H9 (cell line): ENCODE measurements around the gene UBE2V1. TPM values are rescaled to one million over a fixed set of nuclear protein-coding genes. Genes with fewer than 3 reads are reported as not detected.

Experiments
- DNase-seq: peaks from one replicate; pipeline ENCODE4 v3.0.0-alpha.2; 2017
- H2AFZ ChIP-seq: one replicate; pipeline ENCODE4 v1.6.1; 2013; ENCODE audit warnings: mild to moderate bottlenecking, low read length, control low read depth, moderate library complexity
- H2AK5ac ChIP-seq: 2 replicates; pipeline ENCODE4 v1.6.1; 2013; ENCODE audit warnings: low read length, control low read depth, mixed read lengths; ENCODE audit not compliant: insufficient read length
- H2BK120ac ChIP-seq: one replicate; pipeline ENCODE4 v1.6.1; 2013; ENCODE audit warnings: low read depth, mild to moderate bottlenecking, low read length, control low read depth, inconsistent platforms; ENCODE audit not compliant: poor library complexity, severe bottlenecking
- H2BK12ac ChIP-seq: 2 replicates; pipeline ENCODE4 v1.6.1; 2013; ENCODE audit warnings: low read length, control low read depth, mixed read lengths, low read depth; ENCODE audit not compliant: insufficient read length
- H2BK15ac ChIP-seq: 2 replicates; pipeline ENCODE4 v1.6.1; 2013; ENCODE audit warnings: low read depth, low read length, control low read depth
- H2BK20ac ChIP-seq: one replicate; pipeline ENCODE4 v1.6.1; 2013; ENCODE audit warnings: low read depth, mild to moderate bottlenecking, low read length, control low read depth, inconsistent platforms; ENCODE audit not compliant: poor library complexity, severe bottlenecking
- H2BK5ac ChIP-seq: 2 replicates; pipeline ENCODE4 v1.6.1; 2013; ENCODE audit warnings: low read length, control low read depth, mixed read lengths; ENCODE audit not compliant: insufficient read length
- H3K14ac ChIP-seq: 2 replicates; pipeline ENCODE4 v1.6.1; 2013; ENCODE audit warnings: low read length, control low read depth; ENCODE audit not compliant: insufficient read depth
- H3K18ac ChIP-seq: 2 replicates; pipeline ENCODE4 v1.6.1; 2013; ENCODE audit warnings: low read depth, mild to moderate bottlenecking, mixed read lengths, low read length, control low read depth; ENCODE audit not compliant: insufficient read length
- H3K23ac ChIP-seq: 2 replicates; pipeline ENCODE4 v1.6.1; 2013; ENCODE audit warnings: low read length, control low read depth, mixed read lengths, low read depth; ENCODE audit not compliant: insufficient read length
- H3K23me2 ChIP-seq: 2 replicates; pipeline ENCODE4 v1.6.1; 2013; ENCODE audit warnings: low read depth, mild to moderate bottlenecking, mixed read lengths, low read length, control low read depth; ENCODE audit not compliant: insufficient read length, poor library complexity, severe bottlenecking
- H3K27ac ChIP-seq: 2 replicates; pipeline ENCODE4 v1.5.1; 2013; ENCODE audit warnings: low read length, control low read depth, mixed read lengths, low read depth; ENCODE audit not compliant: insufficient read length
- H3K27me3 ChIP-seq: 2 replicates; pipeline ENCODE4 v1.6.1; 2013; ENCODE audit warnings: low read length, control low read depth, inconsistent platforms; ENCODE audit not compliant: insufficient read depth
- H3K4ac ChIP-seq: 2 replicates; pipeline ENCODE4 v1.6.1; 2013; ENCODE audit warnings: low read depth, mild to moderate bottlenecking, control low read depth, inconsistent platforms, low read length, moderate library complexity
- H3K4me1 ChIP-seq: 2 replicates; pipeline ENCODE4 v1.6.1; 2013; ENCODE audit warnings: low read length, control low read depth, inconsistent platforms; ENCODE audit not compliant: insufficient read depth
- H3K4me2 ChIP-seq: 2 replicates; pipeline ENCODE4 v1.6.1; 2013; ENCODE audit warnings: low read length, control low read depth, mixed read lengths; ENCODE audit not compliant: insufficient read length, insufficient read depth
- H3K56ac ChIP-seq: 2 replicates; pipeline ENCODE4 v1.6.1; 2013; ENCODE audit warnings: low read depth, mild to moderate bottlenecking, mixed read lengths, low read length, control low read depth; ENCODE audit not compliant: insufficient read length
- H3K79me1 ChIP-seq: 2 replicates; pipeline ENCODE4 v1.6.1; 2013; ENCODE audit warnings: low read depth, mild to moderate bottlenecking, moderate library complexity, low read length, control low read depth, inconsistent platforms; ENCODE audit not compliant: insufficient read depth, poor library complexity, severe bottlenecking
- H3K79me2 ChIP-seq: 2 replicates; pipeline ENCODE4 v1.6.1; 2013; ENCODE audit warnings: low read length, control low read depth, inconsistent platforms; ENCODE audit not compliant: insufficient read depth
- H3K9ac ChIP-seq: 2 replicates; pipeline ENCODE4 v1.6.1; 2013; ENCODE audit warnings: low read length, control low read depth, mixed read lengths; ENCODE audit not compliant: insufficient read length; ENCODE audit errors: extremely low read depth
- H3K9me3 ChIP-seq: one replicate; pipeline ENCODE4 v1.6.1; 2013; ENCODE audit warnings: low read depth, low read length, inconsistent platforms; ENCODE audit not compliant: control insufficient read depth
- H3T11ph ChIP-seq: one replicate; pipeline ENCODE4 v1.6.1; 2013; ENCODE audit warnings: mild to moderate bottlenecking, low read length, control low read depth, inconsistent platforms
- H4K20me1 ChIP-seq: one replicate; pipeline ENCODE4 v1.6.1; 2013; ENCODE audit not compliant: control insufficient read depth, insufficient read length, insufficient read depth
- H4K5ac ChIP-seq: 2 replicates; pipeline ENCODE4 v1.6.1; 2013; ENCODE audit warnings: low read depth, mild to moderate bottlenecking, mixed read lengths, low read length, control low read depth; ENCODE audit not compliant: insufficient read length
- H4K8ac ChIP-seq: replicated peaks from 2 replicates; pipeline ENCODE4 v1.6.1; 2013; ENCODE audit warnings: low read length, control low read depth, mixed read lengths, low read depth; ENCODE audit not compliant: insufficient read length
- H4K91ac ChIP-seq: 2 replicates; pipeline ENCODE4 v1.6.1; 2013; ENCODE audit warnings: low read depth, mild to moderate bottlenecking, moderate library complexity, mixed read lengths, low read length, control low read depth; ENCODE audit not compliant: insufficient read length
- H3K27ac Mint-ChIP-seq, 3 experiments: 2 replicates in 2 of 3; 3 replicates in 1 of 3; pipeline ENCODE4 v1.8.0; 2020 to 2021; ENCODE audit warnings: mixed read lengths in 3 of 3, mild to moderate bottlenecking in 1 of 3, moderate library complexity in 1 of 3
- H3K27me3 Mint-ChIP-seq: 2 replicates; pipeline ENCODE4 v1.8.0; 2021; ENCODE audit warnings: low read depth, mild to moderate bottlenecking, moderate library complexity, mixed read lengths
- H3K36me3 Mint-ChIP-seq, 3 experiments: 2 replicates in 2 of 3; 3 replicates in 1 of 3; pipeline ENCODE4 v1.8.0; 2020 to 2021; ENCODE audit warnings: low read depth in 3 of 3, mixed read lengths in 3 of 3; ENCODE audit not compliant: insufficient read depth in 1 of 3
- H3K4me1 Mint-ChIP-seq, 2 experiments: 2 replicates each; pipeline ENCODE4 v1.8.0; 2020; ENCODE audit warnings: mixed read lengths in 2 of 2
- H3K4me3 Mint-ChIP-seq, 2 experiments: 2 replicates in 1 of 2; 3 replicates in 1 of 2; pipeline ENCODE4 v1.8.0; 2020 to 2021; ENCODE audit warnings: mild to moderate bottlenecking in 2 of 2, mixed read lengths in 2 of 2, moderate library complexity in 1 of 2
- H3K9me3 Mint-ChIP-seq, 2 experiments: 2 replicates in 1 of 2; 3 replicates in 1 of 2; pipeline ENCODE4 v1.8.0; 2020; ENCODE audit warnings: mild to moderate bottlenecking in 2 of 2, mixed read lengths in 2 of 2, moderate library complexity in 1 of 2
- total RNA-seq: library from RNA; stranded (reverse); gene quantifications from 2 replicates; pipeline ENCODE4 v1.2.1, GENCODE V29; 2021
- TF ChIP-seq, protein P1 (sequence below): fragments of 200-600 bp; sonication (generic); conservative IDR thresholded peaks from 3 replicates; pipeline ENCODE4 v1.8.0; 2021; ENCODE audit warnings: antibody characterized with exemption, mild to moderate bottlenecking

The UBE2V1 gene
- total RNA-seq, 1 experiment from 2014 or later = 152 TPM

DNA sequence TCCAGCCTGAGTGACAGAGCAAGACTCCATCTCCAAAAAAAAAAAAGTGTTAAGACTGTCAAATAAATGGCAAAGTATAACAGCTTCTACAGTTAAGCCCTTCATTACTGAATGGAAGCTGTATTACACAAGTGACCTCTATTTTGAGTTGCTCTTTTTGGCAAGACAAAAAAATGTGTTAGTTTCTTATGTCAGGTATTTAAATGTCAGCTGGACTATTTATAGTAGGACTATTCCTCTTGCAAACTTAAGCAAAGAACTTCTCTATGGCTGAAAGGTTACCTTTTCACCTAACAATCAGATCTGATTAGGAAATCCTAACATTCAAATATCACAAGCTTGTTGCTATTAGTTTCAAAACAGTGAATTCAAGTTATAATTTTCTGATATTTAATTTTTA is 12.4 kb downstream of the UBE2V1 start:
- Histone ChIP-seq H2BK120ac (no peak overlapping the region), H2BK15ac (no peak overlapping the region), H2AFZ (no peak overlapping the region), H4K5ac (no peak overlapping the region), H3K4ac (no peak overlapping the region), H3K79me2 (peaks cover 33% of the 10 kb centered on the region; the same call in 1 of the 2 replicates), H2BK5ac (no peak overlapping the region), H3K9ac (no peak overlapping the region), H3K14ac (no peak overlapping the region), H4K91ac (no peak overlapping the region), H3K18ac (no peak overlapping the region), H3T11ph (no peak overlapping the region), H3K4me2 (no peak overlapping the region), H2AK5ac (no peak overlapping the region), H3K23me2 (no peaks in the 10 kb centered on the region), H3K27ac (no peak overlapping the region), H4K8ac (no peak overlapping the region), H3K9me3 (no peaks in the 10 kb centered on the region), H2BK12ac (no peak overlapping the region), H4K20me1 (no peaks in the 10 kb centered on the region), H3K4me1 (peaks cover 3% of the 10 kb centered on the region; the same call in 1 of the 2 replicates), H3K79me1 (peaks cover 9% of the 10 kb centered on the region), H2BK20ac (no peak overlapping the region), H3K23ac (no peak overlapping the region), H3K56ac (no peak overlapping the region), H3K27me3 (no peaks in the 10 kb centered on the region)
- Mint-ChIP-seq H3K36me3 (peaks cover 4 to 20% (median 10%) of the 10 kb centered on the region in 3 experiments; a peak in 6 of 7 replicates), H3K27ac (no peak overlapping the region), H3K9me3 (no peaks in the 10 kb centered on the region), H3K27me3 (no peaks in the 10 kb centered on the region), H3K4me3 (no peak overlapping the region), H3K4me1 (peaks cover 26 to 37% of the 10 kb centered on the region in 2 experiments)
- no peak for DNase-seq
- TF ChIP-seq, protein P1, sequence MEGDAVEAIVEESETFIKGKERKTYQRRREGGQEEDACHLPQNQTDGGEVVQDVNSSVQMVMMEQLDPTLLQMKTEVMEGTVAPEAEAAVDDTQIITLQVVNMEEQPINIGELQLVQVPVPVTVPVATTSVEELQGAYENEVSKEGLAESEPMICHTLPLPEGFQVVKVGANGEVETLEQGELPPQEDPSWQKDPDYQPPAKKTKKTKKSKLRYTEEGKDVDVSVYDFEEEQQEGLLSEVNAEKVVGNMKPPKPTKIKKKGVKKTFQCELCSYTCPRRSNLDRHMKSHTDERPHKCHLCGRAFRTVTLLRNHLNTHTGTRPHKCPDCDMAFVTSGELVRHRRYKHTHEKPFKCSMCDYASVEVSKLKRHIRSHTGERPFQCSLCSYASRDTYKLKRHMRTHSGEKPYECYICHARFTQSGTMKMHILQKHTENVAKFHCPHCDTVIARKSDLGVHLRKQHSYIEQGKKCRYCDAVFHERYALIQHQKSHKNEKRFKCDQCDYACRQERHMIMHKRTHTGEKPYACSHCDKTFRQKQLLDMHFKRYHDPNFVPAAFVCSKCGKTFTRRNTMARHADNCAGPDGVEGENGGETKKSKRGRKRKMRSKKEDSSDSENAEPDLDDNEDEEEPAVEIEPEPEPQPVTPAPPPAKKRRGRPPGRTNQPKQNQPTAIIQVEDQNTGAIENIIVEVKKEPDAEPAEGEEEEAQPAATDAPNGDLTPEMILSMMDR = no peak
